NCI-H510A (cell line): ENCODE data around the gene METTL6.
A peak's percentile ranks its signal among the peaks of the same experiment; 100 is the strongest.
"Not testable (repeated sequence)": the region's sequence is repeated elsewhere in the genome, so short reads cannot be mapped to it uniquely, and the experiment has no call there.

ENCODE experiments used
- DNase-seq: peaks from one replicate; lab custom pipeline; 2025; lab: John Stamatoyannopoulos, UW

METTL6 gene

DNA sequence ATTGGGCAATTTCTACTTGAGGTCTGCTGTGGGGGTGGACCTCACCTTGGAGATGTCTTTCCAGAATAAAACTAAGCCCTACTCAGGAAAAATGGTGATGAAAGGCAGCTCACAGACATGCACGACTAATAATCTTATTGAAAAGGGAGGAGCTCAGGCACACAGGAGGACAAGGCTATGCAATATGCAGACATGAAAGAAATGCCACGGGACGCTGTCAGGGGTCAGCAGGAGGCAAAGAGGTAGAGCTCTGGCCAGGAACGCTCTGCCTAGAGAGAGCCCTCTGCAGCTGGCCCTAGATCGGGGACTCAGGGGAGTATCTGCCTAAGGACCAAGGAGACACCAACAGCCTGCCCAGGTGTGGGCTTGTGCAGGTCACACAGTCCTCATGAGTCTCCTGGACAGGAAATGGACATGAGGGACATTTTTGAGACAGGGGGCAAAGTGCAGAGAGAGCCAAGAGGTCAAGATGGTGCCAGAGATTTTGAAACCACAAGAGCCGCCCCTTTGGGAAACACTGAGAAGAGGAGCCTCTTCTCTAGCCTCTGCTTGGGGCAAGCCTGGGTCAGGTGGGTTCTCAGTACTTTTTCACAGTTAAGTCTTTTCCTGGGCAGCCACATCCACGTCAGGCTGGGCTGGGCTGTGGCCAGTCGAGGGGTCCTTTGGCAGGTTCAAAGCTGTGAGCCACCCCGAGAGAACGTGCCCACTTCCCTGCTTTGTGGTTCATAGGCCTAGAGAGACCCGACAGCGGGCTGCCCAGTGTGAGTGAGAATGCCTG is 23.3 kb upstream of the METTL6 start:
- DNase-seq = no peak

DNA sequence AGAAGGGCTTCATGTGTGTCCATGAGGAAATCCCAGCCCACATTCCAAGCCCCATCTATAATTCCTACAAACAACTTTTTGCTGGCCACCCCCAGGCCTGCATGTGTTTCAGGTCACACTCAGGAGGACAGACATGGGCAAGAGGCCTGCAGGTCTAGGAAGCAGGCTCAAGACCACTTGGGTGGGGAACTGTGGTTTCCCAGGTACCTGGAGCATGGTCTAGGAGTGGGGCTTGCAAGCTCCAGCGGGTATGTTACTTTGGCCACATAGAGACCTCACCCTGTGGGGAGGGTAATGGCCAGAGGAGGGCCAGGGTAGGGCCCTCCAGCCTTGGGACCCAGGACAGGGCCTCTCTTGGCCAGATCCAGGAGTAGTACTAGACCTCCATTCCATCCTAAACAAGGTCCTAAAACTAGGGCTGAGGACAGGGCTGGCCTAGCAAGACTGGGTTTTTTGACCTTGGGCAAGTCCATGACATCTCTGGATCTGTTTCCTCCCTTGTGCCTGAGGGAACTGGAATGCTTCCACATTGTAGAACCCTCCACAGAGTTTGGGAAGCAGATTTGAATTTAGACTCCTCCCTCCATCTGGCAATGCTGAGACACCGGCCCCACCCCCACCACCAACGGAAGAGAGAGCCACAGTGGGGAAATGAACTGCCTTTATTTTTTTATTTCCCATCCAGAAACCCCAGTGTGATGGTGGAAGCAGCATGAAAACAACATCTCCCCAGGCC is 22.3 kb upstream of the METTL6 start:
- no peak for DNase-seq

DNA sequence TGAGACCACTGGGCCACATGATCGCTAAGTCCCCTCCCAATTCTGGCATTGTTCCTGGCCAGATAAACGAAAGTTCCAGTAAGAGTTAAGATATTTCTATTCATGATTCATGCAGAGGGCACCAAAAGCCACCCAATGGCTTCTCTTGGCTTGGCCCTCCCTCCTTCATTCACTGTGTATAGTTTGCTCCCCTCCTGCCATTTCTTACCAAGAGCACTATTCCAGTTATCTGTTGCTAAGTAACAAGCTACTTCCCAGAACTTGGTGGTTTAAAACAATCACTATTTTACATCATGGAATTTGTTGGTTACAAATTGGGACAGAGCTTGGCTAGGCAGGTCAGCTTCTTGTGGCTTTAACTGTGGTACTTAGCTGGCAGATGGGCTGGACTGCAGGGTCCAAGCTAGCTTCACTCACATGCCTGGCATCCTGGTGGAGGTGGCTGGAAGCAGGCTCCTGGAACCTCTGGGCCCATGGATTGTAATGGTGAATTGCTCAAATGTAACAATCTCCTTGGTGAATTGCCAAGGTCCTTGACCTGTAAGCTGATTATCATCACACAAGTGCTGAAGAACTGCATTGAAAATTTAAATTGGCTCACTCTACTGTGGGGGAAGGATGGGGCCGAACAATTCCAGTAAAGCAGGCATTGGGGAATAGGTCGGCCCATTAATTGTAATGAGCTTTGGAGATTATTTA is 16.6 kb upstream of the METTL6 start:
- DNase-seq = no peak

DNA sequence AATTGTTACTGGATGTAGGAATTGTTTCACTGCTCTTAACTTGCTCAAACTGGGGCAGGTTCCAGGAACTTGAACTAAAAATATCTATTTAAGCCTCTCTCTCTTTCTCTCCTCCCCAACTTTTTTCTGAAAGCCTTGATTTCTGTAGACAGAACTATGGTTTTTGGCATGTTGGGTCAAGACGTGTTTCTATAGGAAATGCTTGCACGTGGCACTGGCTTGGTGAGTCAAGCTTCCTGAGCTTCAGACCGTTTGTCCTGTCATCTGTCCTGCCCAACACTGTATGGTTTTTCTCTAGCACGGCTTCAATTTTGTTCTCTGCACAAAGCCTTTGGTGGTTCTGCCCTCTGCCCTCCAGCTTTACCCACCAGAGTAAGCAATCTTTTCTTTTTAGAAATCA is 13.5 kb upstream of the METTL6 start:
- DNase-seq = no peak

DNA sequence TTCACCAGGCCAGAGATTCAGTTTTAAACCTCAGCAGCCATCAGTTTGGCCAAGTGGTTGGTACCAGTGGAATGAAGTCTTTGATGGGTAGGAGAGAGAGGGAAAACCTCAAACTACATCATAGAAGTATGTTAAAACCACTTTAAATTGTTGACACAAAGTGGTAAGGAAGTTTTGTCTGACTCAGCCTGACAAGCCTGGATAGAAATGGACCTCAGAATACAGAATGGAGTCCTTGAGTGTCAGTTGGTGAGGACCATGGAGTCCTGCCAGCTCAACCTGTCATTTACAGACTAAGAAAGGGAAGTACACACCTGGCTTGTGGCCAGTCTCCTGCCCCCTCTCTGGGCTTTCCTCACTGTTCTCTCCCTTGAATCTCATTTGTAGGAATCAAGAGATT is 12.1 kb upstream of the METTL6 start:
- no peak for DNase-seq

DNA sequence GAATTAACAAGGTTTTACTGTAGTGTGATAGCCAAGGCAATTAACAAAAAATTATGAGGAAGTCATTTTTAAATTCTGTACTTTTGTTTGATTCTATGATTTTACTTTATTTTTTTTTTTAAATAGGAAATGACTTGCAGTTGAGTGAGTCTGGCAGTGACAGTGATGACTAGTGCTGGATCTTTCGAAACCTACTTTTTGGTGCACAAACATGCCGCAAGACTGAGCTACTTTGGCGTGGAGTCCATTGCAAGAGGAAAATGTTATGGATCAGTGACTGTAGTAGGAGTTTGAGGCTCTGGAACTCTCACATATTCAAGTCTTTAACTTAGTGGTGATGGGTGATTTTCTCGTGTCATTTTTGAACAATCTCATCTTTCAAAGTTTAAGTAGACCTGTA is 11.6 kb upstream of the METTL6 start:
- no peak for DNase-seq

DNA sequence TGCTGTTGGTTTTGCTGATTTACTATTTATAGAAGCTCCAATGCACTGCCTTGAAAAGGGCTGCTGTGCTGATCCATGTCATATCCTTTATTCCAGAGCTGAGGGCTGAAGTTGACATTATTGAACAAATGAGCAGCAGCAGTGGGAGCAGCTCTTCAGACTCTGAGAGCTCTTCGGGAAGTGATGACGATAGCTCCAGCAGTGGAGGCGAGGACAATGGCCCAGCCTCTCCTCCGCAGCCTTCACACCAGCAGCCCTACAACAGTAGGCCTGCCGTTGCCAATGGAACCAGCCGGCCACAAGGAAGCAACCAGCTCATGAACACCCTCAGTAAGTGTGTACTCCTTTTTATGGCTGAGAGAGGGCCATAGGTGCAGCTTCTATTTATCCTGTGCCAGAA is 8.9 kb upstream of the METTL6 start:
- DNase-seq = no peak

DNA sequence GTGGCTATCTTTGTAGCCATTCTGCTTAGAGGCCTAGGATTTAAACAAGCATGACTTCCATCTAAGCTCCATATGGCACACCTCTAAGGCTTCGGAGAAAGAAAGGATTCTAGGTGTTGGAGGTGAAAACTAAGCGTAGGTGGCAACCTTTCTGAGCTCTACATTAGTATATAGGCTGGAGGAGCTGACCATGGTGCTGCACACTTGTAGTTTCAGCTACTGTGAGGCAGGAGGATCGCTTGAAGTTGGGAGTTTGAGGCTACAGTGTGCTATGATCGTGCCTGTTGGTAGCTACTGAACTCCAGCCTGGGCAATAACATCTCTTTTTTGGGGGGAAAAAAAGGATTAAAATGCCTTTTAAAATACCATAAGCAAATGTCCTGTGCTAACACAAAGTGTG is 7.4 kb upstream of the METTL6 start:
- DNase-seq = no peak

DNA sequence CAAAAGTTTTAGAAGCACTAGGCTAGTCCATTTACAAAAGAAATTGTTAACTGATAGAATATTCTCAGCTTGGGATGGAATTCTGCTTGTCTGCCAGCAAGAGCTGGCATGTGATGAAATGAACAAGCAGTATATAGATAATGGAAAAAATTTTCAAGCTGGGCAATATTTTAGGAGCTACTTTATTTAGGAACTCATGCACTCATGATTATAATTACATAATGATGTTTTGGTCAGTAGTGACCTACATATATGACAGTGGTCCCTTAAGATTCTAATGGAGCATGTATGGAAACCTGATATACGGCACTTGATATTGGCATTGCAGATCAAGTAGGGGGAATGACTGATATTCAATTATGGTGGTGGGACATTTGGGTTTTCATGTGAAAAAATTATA is 6.2 kb upstream of the METTL6 start:
- no peak for DNase-seq

DNA sequence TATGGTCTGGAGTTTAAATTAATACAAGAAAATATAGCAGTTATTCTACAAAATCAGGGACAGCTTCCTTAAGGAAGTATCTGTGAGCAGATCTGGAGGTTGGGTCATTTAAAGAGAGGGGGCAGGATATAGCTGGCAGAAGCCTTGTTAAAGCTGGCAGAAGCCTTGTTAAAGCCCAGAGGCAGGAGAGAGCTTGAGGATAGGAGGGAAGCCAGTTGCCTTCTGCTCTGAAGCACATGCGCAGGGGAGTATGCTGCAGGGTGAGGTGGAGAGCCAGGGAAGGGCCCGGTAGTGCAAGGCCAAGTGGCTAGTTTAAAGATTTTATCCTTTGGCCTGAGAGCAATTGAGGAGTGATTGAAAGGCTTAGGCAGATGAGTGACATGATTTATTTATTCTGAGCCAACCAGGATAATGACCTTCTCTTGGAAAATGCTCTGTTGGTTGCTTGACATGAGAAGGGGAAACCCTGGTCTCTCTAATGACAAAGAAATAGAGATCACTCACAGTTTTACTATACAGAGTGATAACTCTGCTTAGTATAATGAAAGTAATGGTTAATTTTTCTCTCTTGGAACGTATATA is 4.0 kb upstream of the METTL6 start:
- no peak for DNase-seq

DNA sequence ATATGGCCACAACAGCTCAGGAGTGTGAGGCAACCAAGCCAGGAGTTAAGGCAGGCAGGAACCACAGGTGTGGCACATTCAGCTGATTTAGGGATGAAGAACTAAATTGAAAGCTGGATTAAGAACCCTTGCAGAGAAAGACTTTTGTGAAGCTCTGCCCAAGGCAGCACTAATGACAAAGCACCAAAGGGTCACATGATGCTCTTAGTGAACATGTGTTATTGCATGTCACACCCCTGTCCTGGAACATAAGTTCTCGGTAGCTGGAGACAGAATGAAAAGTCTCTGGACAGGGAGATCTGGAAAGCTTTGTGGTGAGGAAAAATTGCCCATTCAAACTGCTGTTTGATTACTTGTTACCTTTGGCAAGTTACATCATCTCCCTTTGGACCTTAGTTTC is 3.3 kb upstream of the METTL6 start:
- no peak for DNase-seq

DNA sequence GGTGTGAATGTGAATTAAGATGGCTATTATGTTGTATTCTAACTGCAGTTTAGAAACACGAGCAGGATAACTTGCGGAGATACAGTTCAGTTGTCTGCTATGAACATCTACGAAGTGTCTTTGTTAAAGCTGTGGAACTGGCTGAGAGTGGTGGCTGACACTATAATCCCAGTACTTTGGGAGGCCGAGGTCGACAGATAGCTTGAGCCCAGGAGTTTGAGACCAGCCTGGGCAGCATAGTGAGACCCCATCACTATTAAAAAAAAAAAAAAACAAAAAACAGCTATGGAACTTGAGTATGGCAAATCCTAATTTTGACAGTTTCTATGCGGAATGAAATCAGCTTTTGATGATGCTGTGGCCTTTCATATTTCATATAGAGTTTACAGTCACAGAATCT is 1.7 kb upstream of the METTL6 start:
- DNase-seq = no peak

DNA sequence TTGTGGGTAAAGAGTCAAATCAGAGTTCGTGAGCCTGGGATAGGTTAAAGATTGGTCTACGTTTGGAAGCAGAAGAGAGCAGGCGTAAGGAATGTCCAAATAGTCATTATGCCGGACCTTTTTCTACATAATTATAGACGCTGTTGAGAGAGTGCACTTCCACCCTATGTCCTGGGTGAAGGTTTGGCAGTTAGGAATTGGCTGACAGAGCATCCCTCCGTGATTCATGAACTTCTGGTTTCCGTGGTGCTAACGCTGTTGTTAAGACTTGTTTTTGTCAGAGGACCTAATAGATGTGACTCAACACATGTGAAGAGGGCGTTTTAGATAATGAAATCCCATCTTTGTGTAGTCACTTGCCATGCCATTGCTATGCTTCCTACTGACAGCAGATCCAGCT is 1.2 kb upstream of the METTL6 start:
- no peak for DNase-seq

DNA sequence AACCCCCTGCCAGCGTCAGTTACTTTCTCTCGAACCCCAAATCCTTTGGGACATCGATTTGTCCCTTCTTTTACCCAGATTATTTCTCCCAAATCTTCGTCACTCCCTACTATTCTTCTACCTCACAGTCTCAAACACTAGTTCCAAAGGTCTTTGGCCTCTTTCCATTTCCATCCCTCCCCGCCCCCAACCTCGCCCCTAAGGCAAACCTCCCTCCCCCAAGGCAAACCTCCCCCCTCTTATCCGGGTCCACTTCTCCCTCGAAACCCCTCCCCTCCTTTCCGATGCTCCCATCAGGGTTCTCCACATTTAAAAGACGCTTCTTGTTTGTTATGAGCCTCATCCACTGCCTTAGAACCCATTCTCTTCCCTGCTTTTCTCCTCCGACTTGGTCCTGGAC is 637 bp upstream of the METTL6 start:
- no peak for DNase-seq

DNA sequence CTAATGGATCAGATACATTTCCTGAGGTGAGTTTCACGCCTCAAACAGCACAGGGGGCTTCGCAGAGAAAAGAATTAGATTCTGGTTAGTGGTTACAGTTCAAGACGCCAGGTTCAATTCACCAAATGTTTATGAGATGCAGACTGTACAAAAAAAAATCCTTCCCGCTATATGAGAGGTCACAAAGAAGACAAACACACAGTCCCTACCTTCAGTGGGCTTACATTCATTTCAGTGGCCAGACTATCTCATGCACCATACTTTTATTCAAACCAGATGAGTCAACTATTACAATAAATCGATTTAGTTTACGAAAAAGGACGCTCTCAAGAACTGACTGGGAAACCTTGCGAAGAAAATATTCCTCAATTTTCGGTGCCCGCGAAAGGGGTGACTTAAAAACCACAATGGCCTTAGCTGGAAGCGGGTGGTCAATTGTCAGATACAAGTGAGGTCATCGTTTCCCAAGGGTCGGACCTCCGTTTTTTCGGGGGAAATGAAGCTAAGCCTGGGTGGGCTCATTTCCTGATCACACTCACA is 695 bp downstream of the METTL6 start:
- no peak for DNase-seq

DNA sequence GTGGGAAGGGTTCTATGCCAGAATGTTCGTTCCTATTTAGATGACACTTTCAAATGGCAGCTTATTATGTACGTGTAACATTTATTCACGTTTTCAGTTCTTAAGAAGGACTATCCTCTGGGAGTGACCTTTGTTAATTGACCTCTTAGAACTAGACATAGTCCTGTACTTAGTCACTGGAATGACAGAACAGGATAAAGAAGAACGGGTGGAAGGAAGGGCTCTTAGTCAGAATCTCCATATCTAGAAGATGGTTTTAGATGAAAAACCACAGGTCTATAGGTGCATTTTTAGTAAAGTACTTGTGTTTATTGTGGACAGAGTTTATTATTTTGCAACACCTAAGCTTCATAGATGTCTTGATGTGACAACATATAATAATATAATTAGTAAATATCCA is 6.5 kb downstream of the METTL6 start:
- DNase-seq = no peak

DNA sequence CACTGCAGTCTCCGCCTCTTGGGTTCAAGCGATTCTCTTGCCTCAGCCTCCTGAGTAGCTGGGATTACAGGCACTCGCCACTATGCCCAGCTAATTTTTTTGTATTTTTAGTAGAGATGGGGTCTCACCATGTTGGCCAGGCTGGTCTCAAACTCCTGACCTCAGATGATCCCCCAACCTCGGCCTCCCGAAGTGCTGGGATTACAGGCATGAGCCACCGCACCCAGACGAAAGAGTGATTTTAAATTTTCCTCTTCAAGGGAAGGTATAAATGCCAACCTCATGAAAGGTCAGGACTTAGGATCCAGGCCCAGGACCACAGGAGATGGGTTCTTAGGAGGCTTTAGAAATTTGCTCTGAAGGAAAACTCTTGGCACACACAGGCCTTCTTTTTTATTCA is 16.4 kb downstream of the METTL6 start:
- DNase-seq = not testable (repeated sequence)

DNA sequence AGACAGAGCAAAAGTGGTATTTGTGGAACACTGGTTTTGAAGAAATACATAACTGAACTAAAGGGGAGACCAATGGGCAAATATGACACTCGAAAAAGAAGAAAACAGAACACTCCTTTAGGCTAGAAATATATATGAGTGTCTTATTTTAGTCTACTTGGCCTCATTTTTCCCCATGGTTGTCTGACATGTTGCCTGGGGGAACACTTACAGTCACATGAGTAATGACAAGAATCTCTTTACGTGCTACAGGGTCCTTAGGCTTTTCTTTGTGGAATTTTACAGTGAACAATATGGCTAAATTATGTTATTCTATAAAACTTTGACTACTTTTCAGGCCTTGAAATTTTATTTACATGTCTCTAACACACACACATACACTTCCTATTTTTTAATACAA is 17.6 kb downstream of the METTL6 start:
- DNase-seq = no peak

DNA sequence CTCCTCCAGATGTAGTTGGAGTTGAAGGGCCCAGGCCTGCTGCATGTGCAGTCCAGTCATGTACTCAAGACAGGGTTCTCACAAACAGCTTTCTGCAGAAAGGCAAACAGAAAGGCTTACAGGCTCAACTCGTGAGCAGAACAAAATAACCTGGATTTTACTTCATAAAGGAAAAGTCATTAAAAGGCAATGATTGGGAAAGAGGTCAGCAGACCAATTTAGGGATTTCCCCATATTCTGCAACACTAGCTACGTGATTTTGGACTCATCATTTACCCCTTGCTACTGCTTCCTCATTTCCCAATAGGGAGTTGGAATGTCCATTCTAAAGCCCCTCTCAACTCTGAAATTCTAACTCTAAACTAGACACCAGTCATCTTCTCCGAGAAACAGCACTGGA is 18.1 kb downstream of the METTL6 start:
- DNase-seq = no peak

DNA sequence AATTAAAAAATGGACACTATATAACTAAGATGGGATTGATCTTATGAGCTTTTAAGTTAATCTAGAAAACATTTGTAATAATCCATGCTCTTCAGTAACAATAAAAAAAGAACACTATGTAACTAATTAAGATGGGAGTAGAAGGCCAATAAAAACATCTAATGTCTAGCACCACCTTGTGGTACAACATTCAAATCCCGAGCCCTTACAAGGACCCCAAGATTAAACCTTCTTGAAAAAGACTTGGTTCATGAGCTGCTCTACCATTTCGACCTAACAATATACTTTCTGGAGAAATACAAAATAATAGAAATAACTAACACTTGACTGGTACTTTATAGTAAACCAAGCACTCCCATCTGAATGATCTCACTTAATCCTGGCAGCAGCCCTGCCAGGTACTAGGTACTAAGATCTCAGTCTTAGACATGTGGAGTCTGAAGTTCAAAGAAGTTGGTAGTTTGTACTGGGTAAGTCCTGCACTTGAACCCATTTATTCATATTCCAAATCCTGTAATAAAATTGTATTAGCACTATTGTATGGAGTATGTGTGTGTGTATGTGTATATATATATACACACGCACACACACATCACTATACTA is 21.8 kb downstream of the METTL6 start:
- DNase-seq = peak; percentile 6

DNA sequence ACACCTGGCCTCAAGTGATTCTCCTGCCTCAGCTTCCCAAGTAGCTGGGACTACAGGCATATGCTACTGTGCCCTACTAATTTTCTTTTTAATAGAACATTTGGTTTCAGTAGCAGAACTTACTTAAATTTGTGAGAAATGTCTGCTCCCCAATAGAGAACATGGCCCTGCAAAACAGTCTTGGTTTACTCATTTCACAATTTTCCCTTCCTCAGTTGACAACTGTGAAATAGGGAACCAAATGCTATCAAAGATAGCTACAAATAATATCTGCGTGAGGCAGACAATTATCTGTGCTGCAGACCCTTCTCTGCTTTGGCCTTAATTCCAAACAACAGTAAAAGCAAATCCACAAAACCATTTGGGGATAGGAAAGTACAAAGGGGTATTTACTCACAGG is 22.6 kb downstream of the METTL6 start:
- no peak for DNase-seq

DNA sequence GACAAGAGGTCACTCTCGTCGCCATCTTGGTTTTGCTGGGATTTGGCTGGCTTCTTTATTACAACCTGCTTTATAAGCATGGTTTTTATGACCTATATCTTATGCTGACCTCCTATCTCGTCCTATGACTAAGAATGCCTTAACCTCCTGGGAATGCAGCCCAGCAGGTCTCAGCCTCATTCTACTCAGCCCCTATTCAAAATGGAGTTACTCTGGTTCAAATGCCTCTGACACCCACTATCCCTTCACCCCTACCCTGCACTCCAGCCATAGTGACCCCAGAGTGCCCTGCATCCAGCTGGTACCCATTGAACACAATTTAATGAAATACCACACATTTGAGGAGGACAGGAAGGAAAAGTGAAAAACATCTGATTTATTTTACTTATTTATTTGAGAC is 23.4 kb downstream of the METTL6 start:
- DNase-seq = no peak
